Activated CD8-positive, alpha-beta memory T cell treated with anti-CD3 and anti-CD28 coated beads for 24 hours (primary cell): ENCODE measurements around the gene TRMT1.
A peak's percentile ranks its signal among the peaks of the same experiment; 100 is the strongest.
"Not testable (repeated sequence)": the region's sequence is repeated elsewhere in the genome, so short reads cannot be mapped to it uniquely, and the experiment has no call there.

ENCODE experiments used
- DNase-seq: peaks from one replicate; pipeline ENCODE4 v3.0.0-alpha.2; 2020

The TRMT1 gene

DNA sequence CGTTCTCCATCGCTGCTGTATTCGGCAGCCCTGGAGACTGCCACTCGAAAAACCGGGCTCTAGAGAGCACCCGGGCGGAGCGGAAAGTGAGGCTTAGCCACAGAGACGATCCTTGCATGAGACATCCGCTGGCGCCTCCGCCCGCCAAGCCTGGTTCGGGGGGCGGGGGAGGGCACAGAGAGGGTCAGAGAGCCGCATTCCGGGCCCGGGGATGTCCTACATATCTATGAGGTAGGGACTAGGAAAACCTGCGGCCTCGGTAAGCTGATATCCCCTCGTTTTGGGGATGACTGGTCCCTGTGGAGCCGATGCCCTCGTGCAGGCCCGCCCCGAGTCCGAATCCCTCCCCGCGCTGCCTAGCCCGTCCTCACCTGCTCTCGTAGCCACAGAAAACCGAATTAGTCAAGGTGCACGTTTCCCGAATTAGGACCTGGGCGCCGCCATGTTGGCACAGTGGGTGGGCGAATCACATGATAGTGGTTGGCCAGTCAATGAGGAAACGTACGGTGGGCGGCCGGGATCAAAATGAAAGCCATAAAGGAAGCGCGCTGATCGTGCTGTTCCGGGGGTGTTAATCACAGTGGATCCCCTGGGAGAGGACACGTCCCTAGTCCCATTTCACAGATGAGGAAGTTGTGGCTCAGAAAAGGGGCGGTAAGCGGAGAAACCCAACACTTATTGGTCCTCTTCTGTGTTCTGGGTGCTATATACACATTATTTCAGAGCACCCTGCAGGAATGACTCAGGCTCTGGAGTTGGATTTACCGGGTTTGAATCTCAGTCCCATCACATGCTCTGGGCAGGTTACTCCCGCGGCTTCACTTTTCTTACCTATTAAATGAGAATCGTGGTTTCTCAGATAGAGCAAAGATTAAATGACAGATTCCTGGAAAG, at the start of gene TRMT1:
TRMT1 (minus strand) TSS at position 459 of the 894 bp plus-strand sequence; CDS start at position 118, 341 bp downstream.
- DNase-seq = peak; percentile 95

DNA sequence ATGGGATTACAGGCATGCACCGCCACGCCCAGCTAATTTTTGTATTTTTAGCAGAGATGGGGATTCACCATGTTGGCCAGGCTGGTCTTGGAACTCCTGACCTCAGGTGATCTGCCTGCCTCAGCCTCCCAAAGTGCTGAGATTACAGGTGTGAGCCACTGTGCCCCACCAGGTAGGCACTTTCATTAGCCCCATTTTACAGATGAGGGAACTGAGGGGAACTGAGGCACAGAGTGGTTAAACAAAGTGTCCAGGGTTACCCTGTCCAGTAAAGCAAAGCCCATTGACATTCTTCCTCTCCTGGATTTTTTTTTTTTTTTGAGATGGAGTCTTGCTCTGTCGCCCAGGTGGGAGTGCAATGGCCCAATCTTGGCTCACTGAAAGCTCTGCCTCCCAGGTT, 49.6 kb upstream of the TRMT1 start:
- not testable (repeated sequence) for DNase-seq

DNA sequence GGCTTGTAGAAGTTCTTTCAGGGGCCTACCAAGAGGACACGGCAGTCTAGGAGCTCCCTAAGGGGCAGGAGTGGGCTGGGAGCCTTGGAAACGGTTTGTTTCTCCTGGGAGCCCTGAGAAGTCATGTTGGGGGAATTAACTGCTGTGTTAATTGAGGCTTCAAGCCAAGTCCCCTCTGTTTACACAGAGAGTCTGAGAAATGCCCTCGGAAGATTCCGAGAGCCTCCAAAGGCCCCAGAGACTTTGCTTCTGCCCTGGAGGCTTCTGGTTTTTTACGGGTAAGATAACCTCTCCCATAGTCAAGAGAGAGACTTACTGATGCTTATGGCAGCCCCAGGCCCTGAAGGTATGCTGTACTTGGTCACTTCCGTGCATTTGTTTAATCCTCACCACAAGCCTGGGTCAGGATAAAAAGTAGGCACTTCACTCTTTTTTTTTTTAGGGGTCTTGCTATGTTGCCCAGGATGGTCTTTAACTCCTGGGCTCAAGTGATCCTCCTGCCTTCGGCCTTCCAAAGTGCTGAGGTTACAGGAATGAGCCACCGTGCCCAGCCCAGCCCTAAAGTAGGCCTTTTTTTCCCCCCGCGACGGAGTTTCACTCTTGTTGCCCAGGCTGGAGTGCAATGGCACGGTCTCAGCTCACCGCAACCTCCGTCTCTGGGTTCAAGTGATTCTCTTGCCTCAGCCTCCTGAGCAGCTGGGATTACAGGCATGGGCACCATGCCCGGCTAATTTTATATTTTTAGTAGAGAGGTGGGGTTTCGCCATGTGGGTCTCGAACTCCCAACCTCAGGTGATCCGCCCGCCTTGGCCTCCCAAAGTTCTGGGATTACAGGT, 48.8 kb upstream of the TRMT1 start:
- no peak for DNase-seq

DNA sequence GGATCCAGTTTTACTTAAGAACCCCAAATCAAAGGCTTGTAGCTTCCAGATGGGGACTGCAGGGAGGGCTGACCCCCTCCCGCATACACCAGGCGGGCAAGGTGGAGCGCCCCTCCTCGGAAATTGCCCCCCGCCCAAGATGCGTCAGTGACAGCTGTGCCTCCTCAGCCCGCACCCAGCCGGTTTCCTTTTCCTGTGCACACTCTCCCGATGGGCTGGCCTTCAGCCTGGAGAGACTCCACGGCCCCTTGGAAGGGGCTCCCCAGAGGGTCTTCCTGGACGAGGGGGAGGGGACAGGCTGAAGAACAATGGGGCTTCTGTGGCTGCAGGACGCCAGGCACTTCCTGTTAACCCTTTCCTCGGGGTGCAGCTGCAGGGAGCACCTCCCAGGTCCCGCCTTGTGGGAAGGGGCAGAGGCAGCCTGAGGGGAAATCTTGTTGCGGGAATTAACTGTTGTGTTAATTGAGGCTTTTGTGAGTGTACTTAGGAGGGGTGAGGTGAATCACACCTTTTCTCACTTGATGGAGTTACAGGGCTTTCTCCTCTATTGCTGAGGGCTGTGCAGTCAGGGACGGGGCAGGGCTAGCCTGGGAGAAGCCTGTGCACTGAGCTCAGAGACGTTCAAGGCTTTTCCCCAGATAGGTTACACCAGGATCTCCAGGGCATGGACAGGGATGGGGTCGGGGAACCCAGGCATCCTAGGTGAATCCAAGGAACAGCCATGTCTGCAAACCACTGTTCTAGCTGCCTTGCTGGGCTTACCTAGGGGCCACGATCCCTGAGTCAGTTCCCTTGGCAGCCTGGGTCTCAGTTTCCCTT, 48.0 kb upstream of the TRMT1 start:
- DNase-seq = peak; percentile 73

DNA sequence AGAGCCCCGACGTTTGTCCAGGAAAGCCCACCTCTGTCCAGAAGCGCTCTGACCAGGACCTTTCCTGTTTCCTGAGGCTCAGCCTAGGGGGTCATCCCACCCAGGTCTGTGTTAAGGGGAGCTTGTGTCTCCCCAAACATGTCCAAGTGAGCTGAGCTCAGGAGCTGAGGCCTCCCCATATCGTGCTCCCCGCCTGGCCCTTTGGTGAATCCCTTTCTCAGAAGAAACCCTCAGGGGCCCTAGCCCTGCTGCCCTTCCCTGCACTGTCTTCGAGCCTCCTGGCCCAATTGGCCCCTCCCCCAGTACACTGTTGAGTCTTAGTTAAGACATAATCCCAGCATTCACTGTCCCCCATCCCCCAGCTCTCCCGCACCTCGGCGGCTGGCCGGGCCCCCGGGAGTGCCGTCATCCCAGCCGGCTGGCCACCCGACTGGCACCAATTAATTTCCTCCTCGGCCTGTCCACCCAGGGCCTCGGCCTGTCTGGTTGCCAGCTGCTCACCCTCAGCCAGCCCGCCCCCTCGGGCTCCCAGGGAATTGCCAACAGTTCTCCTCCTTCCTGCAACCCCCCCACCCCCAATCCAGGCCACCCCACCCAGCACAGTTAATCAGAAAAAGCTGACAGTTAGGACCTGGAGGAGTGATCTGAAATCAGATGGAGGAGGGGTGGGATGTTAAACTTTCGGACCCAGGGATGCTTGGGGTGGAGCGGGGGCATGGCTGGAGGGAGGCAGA, 47.2 kb upstream of the TRMT1 start:
- DNase-seq = peak; percentile 82

DNA sequence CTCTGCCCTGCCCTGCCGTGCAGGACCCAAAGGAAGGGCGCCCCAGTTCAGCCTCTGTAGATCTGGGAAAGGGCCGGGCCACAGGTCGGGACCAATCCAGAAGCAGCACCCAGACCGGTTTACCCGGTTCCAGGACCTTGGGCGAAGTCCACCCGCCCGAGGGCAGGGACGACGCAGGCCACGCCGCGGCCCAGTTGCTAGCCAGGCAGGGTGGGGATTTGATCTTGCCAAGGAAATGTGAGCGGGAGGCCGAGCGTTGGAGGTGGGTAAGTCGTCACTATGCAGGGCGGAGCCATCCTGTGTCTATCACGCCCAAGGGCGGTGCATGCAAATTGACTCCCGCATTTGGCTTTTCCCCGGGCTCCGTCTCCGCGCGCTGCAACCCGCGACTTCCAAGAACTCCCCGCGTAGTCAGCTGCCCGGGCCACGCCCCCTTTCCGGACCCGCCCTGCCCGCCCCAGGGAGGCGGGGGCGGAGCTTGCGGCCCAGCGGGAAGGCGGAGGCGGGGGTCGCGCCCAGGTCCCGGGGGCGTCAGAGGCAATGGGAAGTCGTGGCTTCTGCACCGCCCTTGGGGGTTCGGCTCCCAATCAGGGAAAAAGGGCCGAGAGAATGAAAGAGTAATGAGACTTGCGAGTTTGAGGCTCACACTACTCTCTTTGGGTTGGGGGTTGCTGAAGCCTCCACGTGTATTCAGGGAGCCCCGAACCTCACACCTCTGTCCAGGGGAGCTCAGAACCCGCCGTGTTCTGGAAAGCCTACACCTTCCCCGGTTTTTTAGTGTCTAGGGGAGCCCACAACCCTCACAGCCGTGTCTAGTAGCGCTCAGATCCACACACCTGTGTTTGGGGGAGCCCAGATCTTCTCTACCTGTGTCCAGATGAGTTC, 46.4 kb upstream of the TRMT1 start:
- DNase-seq = peak; percentile 94

DNA sequence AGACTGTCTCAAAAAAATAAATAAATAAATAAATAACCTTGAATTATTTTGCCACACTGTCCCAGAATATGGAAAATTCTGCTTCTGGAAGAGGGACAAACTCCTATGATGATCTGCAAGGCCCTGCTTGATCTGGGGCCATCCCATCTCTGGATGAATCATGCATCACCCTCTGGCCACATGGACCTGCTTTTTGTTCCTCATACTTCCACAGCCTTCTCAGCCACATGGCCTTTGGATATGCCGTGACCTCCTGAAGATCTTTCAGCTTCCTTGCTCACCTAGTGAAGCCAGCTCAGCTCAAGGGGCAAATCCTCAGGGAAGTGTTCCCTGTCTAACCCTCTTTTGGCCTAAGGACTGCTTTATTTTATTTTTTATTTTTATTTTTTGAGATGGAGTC, 44.0 kb upstream of the TRMT1 start:
- DNase-seq = no peak

DNA sequence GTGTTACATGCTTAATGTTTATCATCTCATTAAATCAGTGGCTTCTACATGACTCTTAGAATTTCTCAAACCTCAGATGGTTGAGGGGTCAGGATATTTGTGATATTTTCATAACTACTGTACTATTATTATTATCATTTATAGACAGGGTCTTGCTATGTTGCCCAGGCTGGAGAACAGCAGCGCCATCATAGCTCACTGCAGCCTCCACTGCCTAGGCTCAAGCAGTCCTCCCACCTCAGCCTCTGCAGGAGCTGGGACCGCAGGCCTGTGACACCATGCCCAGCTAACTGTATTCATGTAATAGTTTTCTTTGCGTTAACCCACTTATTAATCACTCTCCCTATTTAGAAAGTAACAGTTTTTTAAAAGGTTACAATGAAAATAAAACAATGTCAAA, 43.2 kb upstream of the TRMT1 start:
- no peak for DNase-seq

DNA sequence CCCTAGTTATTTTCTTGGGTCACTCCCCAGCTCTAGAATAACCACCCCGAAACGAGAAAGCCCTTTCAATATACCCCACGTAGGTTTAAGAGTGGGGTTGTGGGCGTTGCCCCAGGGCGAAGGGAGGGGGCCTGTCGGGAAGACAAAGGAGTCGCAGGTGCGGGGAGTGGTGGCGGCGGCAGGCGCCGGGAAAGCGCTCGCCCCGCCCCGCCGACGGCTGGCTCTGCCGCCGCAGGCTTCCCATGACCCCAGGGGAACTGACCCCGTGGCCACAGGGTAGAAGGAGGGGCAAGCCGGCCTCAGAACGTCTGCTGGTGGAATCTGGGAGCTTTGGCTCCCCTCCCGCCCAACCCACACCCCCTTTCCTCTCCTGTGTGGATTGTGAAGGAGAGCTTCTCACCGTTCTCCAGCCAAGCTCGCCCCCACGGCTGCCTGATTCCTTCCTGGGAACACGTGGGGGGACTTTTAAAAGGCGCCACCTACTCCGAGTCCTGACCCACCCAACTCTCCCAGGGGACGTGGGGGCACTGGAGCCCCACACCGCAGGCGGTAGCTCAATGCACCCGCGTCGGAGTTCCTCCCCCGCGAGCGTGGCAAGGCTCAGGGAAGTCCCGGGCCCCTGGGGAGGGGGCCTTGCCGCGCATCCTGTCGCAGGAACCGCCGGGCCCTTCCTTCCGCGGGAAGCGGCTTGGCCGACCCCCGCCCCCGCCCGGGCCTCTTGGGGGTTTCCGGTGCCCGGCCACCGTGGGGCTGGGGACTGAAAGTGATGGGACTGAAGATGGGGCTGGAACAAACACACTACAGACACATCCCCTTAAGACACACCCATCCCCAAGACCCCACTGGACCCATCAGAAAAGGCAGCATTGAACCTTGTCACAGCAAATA, 39.2 kb upstream of the TRMT1 start:
- DNase-seq = peak; percentile 89

DNA sequence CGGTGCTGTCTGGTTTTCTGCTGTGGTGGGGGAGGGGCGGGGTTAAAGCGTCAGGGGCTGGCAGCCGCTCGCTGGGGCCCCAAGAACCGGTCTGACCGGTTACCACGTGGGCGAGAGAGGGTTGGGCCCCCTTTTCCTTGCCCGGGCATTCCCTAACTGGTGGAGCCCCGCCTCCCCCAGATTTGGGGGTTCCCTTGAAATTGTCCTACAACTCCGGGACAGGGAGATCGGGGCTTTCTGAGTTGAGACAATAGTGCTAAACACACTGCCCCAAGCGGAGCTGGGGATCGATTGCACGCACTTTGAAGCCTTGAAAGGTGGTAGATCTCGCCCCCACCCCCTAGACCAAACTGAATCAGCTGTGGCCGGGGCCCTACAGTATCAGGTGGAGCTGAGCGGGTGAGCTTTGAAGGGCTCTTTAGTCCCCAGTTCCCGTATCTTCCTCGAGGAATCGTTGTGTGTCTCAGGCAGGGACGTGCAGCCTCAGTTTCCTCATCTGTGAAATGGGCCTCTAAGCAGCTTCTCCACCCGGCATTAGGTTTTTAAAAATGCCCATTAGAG, 38.5 kb upstream of the TRMT1 start:
- peak; percentile 91 for DNase-seq

DNA sequence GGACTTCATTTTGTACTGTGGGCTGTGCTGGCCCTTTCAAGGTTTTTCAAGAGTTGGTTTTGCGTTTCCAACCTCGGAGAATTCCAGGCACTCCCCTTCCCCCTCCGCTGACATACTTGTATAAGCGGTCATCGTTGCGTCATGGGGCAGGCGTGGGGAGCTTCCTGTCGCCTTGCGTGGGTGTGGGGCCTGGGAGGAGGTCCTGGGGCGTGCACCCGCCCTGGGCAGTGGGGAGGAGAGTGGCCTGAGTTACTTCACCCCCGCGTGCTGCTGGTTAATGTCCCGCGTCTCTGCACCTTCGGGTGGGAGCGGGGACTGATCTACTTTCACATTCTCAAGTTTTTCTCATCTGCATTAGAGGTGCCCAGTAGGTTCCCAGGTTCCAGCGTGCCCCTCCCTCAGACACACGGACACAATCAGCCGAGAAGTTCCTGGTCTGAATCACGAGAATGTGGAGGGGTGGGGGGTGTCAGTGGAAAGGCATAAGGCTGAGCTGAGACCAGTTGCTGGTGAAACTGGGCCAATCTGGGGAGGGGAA, 37.8 kb upstream of the TRMT1 start:
- peak; percentile 85 for DNase-seq

DNA sequence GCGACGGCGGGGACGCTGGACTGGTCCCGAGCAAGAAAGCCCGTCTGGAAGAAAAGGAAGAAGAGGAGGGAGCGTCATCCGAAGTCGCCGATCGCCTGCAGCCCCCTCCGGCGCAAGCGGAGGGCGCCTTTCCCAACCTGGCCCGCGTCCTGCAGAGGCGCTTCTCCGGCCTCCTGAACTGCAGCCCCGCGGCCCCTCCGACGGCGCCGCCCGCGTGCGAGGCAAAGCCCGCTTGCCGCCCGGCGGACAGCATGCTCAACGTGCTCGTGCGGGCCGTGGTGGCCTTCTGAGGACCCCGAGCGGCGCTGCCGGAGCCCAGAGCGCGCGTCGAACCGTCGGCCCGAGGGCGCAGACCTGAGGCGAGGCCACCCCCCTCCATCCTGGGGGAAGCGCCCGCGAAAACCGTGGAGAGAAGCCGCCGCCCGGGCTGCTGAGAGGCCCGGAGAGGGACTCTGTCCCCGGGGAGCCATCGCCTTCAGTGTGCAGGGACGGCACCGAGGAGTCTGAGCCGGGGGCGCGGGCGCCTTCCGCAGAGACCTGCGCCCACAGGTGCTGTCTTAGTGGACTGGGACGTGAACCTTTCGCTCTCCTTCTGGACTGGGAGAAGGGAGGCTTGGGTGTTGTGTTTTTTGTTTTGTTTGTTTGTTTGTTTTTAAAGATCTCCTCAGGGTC, 37.2 kb upstream of the TRMT1 start:
- peak; percentile 73 for DNase-seq

DNA sequence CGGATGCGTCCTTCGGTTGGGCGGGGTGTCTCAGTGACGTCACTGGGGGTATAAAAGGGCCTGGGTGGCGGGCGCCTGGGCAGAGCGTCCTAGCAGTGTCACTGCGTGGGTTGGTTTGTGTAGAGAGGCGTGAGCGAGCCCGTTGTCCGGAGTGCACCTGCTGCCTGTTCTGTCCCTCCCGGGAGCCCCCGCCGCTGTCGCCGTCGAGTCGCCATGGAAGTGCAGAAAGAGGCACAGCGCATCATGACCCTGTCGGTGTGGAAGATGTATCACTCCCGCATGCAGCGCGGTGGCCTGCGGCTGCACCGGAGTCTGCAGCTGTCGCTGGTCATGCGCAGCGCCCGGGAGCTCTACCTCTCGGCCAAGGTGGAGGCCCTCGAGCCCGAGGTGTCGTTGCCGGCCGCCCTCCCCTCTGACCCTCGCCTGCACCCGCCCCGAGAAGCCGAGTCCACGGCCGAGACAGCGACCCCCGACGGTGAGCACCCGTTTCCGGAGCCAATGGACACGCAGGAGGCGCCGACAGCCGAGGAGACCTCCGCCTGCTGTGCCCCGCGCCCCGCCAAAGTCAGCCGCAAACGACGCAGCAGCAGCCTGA, 36.5 kb upstream of the TRMT1 start:
- DNase-seq = peak; percentile 99

DNA sequence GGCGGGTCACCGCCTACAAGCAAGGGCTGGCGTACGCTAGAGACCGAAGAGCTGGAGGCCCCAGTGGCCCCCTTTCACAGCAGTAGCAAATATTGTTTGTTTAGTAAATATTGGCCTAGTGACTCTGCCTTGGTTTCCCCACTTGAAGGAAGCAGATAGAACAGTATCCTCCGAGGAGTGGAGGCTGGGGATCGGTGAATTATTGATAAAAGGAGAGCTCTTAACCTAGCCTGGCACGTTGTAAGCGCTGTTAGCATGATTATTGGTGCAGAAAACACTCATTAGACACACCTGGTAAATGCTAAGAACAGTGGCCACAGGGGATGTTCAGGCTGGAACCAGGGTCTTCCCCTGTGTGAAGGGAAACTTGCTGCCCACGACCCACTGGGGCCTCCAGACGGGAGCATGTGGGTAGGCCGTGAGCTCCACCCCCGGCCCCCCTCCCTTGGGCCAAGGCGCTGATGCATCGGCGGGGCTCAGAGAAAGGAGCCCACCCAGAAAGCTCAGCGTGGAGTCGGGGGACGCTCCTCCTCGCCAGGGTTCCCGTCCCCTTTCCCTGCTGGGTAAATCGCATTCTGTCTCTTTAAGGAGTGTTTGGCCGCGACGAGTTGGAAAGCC, 35.9 kb upstream of the TRMT1 start:
- no peak for DNase-seq

DNA sequence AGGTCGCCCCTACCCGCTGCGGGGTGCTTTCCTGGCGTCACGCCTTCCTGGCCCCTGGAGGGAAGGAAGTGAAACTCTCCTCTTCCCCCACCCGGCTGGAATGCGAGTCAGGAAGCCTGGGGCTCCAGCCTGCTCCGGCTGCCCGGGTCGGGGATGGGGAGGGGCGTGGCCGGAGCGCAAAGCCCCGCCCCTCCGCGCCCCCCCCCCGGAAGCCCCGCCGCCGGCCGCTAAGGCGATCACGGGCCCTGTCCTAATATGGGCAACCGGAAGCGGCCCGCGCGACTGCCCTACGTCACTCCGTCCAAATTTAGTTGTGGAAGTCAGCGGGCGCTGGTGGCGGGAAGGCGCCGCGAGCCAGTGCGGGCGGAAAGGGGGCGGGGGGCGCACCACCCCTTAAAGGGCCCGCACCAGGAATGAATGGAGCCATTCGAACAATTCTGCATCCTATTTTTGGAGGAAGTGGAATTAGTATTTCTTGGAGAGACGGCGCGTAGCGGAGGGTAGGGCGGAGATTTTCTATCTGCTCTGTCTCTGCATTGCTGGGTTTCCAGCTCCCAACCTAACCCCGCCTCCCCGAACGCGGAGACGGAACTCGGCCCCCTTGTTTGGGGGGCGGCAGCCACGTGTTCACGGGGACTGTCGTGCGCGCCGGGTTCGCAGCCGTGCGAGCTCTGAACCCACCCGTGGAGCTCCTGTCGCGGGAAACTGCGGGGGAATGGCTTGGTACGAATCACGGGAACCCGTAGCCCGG, 35.2 kb upstream of the TRMT1 start:
- DNase-seq = peak; percentile 96

DNA sequence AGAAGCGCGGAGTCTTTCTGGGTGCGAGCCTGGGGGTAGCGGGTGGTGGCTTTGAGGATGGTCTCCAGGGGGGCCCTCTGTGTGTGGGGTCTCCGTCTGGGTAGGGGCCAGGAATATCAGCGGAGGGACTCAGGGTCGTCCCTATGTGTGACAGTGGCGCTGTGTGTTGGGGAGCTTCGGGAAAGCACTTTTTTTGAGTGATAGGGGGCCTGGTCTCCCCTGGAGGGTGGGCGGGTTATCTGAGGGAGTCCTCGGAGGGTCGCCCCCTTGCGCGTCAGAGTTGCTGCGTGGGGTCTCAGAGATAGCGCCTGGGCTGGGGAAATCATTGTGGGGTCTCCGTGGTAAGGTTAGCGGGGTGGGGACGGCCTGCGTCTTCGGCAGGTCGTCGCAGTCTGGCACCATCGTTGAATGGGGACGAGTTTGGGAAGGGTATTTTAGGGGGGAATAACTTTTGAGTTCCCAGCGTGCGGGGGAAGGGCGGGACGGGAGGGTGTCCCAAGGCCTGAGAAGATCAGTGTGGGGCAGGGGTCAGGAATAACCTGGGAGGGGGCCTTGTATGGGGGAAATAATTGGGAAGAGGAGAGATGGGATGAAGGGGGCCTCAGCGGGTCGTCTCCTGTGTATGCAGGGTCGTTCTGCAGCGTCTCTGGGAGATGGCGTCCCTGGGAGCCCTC, 34.5 kb upstream of the TRMT1 start:
- peak; percentile 79 for DNase-seq
